CD4-positive, alpha-beta T cell treated with Interleukin-1 beta for 1 hour (primary cell): ENCODE data around the gene MEA1.
A peak's percentile ranks its signal among the peaks of the same experiment; 100 is the strongest.
"Not testable (repeated sequence)": the region's sequence is repeated elsewhere in the genome, so short reads cannot be mapped to it uniquely, and the experiment has no call there.

ENCODE experiments used
- DNase-seq, 2 donors: peaks; one replicate each; pipeline ENCODE4 v3.0.0-alpha.2; 2020 to 2022

MEA1 gene

DNA sequence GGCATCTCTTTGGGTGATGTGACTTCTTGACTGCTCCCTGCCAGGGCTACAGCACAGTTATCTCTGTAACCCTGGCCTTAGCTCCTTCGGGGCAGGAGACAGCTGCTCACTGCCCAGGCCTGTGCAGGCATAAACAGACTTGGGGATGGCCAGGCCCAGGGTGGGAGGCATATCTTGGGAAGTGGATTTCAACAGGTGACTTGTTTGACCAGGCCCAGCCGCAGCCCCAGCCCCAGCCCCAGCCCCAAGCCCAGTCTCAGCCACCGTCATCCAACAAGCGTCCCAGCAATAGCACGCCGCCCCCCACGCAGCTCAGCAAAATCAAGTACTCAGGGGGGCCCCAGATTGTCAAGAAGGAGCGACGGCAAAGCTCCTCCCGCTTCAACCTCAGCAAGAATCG lies 7.5 kb downstream of the MEA1 start:
- DNase-seq: no peak

DNA sequence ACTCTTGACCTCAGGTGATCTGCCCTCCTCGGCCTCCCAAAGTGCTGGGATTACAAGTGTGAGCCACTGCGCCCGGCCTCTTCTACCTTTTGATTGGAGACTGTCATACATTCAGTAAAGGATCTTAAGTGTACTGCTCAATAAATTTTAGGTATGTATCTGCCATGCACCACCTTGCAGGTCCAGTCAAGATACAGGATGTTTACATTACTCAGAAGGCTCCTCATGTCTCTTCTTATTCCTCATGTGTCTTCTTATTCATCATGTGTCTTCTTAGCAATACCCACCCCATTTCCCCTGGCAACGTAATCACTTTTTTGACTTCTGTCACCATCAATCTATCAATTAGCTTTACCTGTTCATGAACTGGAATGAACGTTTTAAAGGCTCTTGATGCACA lies 7.9 kb downstream of the MEA1 start:
- DNase-seq: no peak

DNA sequence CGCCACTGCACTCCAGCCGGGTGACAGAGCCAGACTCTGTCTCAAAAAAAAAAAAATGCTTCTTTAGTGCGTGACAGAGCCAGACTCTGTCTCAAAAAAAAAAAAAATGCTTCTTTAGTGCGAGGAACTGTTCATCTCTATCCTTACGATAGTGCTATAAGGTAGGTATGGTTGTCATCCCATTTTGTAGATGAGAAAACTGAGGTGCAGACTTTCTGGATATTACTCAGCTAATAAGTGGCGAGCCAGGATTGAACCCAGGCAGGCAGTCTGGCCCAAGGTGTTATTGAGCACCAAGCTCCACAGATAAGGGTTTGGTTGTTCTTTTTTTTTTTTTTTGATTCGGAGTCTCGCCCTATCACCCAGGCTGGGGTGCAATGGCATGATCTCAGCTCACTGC lies 11.9 kb downstream of the MEA1 start:
- no peak for DNase-seq

DNA sequence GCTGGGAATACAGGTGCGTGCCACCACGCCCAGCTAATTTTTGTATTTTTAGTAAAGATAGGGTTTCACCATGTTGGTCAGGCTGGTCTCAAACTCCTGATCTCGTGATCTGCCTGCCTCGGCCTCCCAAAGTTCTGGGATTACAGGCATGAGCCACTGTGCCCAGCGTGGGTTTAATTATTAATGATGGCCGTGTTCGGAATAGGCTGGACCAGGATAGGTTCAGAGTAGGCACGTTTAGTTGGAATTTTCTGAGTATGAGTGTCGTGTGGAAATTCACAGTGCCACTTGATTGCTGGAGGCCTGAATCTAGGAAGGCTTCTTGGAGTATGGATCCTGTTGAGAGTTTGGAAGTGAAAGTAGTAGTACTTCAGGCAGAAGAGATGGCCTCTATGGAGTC lies 15.5 kb downstream of the MEA1 start:
- DNase-seq: not testable (repeated sequence)

DNA sequence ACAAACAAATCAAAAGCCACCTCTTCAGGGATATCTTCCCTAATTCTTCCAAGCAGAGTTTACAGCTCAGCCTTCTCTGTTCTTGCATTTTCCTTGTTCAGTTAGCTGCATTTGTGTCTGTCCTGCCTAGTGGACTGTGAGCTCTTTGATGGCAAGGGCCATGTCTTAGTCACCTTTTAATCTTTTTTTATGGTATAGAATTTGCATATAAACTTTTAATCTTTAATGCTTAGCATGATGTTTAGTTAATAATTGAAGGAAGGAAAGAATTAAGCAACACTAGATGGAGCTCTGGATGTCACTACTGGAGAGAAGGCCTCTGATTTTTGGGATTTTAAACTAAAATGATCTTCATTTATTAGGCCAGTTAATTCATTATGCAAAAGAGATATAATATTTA lies 17.2 kb downstream of the MEA1 start:
- no peak for DNase-seq

DNA sequence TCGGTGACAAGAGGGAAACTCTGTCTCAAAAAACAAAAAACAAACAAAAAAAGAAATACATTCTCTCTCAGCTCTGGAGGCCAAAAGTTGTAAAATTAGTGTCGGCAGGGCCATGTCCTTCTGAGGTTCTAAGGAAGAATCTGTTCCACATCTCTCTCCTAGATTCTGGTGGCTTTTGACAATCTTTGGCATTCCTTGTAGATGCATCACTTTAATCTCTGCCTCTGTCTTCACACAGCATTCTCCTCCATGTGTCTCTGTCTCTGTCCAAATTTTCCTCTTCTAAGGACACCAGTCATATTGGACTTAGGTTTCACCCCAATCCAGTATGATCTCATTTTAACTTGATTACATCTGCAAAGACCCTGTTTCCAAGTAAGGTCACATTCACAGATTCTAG lies 20.3 kb downstream of the MEA1 start:
- DNase-seq: no peak

DNA sequence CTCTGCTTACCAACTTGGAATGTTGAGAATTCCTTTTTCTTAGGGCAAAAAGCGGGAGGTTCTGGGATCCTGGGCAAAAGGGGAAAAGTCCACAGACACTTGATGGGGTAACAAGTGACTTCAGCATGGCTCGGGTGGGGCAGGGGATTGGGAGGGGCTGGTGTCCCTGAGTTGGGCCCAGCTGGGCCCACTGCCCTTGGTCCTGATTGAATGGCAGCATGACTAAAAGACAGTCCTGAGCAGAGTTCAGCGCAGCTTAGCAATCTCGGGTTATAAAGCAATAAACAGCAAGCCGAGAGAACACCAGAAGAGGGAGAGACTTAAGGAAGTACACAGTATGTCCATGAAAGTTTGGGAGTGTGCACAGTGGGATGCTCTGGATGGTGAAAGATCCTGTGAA lies 23.8 kb downstream of the MEA1 start:
- DNase-seq: no peak

DNA sequence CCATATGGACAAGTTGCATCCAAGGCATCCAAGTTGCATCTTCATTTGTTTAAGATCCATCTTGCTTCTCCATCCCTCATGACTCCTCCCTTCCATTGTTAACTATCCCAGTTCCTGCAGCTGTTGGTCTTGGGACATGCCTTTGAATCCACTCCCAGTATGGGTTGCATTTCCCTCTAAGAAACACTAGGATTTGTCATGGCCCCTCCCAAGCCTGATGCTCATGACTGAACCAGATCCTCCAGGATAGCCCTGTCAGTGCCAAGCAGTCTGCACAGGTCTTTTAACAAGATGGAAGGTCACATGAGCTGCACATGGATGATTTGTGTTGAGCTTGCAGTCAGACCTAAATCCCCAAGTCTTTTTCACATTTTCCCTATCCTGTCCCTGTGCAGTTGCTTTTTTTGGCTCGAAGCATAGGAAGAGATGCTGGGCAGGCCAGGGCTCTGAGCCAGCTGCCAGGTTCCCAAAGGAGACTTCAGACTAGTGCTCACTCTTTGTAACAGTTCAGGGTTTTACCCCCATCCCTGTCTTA lies 25.2 kb downstream of the MEA1 start:
- no peak for DNase-seq

DNA sequence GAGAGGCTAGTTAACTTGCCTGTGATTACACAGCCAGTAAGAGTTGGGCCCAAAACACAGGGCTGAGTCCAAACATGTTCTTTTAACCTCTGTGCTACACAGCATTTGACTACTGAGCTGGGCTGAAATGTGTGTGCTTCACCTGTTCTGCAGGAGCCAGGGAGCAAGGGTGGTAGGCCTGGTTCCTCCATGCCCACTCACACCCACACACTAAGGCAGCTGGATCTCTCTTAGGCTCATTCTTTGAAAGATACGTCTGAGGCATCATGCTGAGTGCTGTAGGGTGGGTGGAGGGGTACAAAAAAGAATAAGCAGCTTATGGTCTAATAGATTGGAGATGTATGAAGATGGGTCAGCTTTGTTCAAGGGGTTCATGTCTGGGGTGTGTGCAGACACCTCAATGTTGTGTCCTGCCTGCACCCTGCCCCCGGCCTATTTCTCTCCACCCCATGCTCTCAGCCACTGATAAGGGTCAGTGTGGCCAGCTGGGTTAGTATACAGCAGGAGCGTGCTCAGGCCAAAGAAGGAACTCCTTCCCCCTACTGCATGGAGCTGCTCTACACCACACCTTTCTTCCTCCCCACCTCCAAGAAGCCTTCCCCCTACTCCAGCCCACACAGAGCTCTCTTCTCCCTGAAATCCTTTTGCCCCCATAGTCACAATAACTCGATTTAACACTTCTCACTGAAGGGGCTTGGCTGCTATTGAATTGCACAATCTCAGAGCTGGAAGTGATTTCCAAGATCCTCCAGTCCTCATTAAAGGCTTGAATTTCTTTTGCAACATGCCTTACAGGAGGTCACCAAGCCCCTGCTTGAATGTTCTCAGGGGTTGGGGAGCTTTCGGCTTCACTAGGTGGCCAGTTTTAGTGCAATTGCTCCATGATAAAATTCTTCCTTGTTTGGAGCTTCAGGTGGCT lies 26.0 kb downstream of the MEA1 start:
- DNase-seq: no peak

DNA sequence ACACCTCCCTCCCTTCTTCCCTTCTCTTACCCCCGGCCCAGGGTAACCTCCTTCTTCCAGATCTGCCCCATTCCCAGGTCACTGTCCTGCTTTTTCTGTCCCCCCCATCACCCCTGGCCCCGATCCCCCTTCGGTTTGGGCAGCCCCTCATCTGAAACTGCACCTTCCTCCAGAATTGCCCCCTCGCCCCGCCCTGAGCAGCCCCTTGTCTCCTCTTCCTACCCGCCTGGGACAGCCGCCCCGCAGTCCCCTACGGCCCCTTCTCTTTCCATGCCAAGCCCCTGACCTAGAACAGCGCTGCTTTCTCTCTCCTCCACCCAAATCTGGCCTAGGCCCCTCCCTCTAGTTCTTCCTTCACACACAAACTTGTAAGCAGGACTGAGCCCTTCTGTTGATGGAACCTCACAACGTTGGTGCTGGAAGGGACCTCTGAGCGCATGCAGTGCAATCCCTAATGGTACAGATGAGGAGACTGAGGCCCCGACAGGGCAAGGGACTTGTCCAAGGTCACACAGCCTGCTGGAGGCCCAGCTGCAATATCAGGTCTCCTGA lies 28.7 kb downstream of the MEA1 start:
- DNase-seq: no peak

DNA sequence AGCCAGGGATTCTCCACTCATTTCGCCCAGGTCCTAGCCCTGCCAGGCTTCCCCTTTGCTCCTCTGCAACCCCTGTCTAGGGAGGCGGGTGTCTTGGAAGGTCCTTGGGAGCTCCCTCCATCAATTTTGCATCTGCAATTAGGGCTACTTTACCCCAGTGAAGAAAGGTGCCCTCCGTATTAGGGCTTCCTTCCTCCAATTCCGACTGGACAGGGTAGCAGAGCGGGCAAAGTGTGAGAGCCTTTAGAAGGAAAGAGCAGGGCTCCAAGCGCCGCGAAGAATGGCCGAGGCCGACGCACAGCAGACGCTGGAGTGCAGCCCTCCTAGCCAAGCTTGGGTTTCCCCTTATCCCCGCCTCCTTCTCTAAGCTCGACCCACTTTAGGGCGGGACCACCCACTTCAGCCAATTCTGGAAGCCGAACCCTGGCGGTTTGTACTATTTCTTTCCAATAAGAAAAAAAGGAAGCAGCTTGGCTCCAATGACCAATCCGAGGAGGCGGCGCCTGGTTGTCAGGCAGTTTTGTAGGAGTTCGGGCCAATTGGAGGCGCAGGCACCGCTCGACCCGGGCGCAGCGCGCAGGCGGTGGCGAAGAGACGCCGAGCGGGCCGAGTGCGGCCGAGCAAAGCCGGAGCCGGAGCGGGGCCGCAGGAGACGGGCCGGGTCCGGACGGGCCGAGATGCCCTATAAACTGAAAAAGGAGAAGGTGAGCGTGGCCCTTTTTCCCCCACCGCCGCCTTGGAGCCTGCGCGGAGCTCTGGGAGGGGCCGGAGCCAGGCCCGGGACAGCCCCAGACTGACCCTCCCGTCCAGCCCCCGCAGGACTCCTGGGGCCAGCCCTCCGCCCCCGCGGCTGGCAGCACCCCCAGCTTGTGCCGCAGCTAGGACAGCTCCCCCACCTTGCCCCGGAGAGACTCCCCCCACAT lies 29.5 kb downstream of the MEA1 start, which contains the start of gene PPP2R5D:
PPP2R5D (plus strand) TSS at position 570 of the 923 bp plus-strand sequence; CDS start at position 678, 108 bp downstream.
- DNase-seq: peak; percentile 98 to 99

DNA sequence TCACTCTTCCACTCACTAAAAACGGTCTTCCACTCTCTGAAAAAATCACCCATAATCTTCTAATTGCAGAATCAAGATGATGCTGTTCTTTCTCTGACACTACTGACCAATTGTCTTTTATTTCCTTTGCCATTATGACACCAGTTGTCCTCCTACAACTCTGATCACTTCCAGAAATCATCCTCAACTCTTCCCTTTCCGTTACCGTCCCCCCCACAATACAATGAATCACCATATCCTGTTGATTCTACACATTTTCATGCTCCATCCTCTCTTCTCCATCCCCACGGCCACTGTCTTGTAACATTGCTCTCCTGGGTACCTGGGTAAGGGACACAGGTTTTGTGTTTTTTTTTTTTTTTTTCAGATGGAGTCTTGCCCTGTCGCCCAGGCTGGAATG lies 31.9 kb downstream of the MEA1 start:
- no peak for DNase-seq

DNA sequence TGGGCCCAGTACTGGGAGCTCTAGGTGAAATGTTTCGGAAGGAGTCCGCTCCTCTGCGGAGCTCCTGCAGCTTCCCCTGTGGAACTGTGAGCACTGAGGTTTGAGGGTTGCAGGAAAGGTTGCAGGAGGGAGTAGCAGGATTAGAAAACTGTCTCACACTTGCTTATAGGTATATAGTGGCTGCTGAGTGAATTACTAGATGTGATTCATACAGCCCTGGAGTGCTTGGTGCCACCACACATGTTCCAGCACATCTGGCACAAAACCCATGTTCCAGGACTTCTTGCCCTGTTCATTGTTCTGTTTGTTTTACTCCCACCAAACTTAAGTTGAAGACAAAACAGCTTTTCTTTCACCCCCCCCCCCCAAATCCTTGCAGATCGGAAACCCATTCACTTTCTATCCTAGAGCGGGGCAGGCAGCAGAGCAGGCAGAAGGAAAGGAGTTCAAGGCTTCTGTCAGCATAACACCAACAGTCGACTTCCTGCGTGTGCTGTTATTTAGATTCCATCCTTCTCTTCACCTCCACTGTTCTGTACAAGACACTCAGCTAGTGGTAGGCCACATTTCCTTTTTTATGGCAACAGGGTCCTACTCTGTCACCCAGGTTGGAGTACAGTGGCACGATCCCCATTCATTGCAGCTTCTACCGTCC lies 34.1 kb downstream of the MEA1 start:
- no peak for DNase-seq

DNA sequence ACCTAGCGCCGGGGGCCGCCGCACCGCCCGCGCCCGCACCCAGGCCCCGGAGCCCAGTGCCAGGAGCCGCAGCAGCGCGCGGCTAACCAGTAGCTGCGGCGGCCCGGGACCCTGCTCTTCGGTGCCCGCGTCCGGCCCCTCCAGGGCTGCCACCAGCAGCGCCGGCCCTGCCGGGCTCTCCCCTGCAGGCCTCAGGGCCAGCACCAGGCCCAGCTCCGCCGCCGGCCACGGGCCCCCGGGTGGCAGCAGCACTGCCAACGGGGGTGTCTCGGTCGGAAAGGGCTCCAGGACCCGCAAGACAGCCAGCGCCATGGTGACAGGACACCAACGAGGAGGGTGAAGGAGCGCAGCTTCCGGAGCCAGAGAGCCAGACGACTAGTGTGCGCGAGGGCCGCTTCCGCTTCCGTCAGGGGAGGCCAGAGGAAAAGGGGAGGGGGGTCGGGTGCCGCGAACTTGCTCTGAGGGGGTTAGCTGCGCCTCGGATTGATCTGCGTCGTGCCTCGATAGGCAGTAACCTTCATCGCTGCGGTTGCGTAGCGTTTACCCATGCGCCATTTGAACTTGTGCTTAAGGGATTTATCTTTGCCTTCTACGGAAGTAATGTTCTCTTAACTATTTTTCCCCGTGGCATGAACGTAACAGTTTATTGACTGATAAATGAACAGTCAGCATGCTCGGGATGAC lies 34.8 kb downstream of the MEA1 start, which contains the start of gene PEX6:
PEX6 (minus strand) TSS at position 343 of the 684 bp plus-strand sequence; CDS start at position 312, 31 bp downstream.
- peak; percentile 93 to 95 for DNase-seq

DNA sequence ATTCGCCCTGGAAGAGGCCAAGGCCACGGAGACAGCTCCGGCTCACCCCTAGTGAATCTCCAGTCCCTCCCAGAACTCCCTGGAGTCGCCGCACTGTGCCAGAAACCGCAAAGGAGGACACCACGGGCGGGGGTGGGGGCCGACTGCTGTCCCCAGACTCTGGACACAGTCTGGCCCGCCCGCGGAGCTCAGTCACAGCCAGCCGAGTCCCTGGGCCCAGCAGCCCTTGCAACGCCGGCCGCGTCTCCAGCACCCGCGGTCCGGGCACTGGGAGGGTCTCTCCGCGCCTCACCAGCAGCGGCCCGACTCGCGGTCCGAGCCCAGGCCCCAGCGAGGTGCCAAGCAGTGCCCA lies 35.3 kb downstream of the MEA1 start:
- DNase-seq: no peak

DNA sequence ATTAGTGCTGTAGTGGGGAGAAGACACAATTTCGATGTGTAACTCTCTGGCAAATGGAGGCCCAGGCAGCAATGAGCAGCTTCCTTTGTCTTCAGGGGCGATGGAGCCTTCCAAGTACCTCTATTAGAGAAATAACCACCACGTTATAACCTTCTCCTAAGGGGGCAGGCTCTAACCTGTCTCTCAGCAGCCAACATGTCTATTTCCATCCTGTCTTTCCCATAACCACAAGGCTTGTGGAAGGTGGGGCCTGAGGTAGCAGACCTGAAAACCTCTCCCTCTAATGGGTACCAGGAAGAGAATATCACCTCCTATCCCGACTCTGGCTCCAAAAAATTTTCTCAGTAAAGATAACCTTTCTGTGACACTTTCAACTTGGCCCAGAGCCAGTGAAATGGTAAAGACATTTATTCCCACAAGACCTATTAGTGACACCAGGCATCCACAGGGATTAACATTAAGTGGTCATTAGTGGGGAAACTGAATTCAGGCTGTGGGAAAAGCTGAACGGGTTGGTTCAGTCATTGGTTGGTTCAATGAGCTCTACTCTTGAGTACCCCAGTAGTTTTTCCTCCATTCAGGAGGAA lies 38.7 kb downstream of the MEA1 start:
- DNase-seq: no peak

DNA sequence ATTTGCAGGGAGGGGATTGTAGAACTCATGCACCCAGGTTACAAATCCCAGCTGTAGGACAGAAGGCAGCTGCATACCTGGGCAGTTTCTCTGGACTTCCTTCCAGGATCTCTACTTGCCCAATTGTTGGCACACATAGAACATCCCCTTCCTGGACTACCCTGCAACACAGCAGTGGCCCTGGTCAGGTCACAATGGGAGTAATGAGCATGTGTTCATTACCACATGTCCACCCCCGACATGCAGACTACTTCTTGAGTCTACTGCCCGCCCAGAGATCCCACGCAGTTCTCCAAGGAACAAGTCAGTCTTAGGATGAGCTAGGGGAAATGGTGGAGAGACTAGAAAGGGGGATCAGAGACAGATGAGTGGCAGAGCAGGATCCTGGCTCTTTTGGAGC lies 39.8 kb downstream of the MEA1 start:
- no peak for DNase-seq

DNA sequence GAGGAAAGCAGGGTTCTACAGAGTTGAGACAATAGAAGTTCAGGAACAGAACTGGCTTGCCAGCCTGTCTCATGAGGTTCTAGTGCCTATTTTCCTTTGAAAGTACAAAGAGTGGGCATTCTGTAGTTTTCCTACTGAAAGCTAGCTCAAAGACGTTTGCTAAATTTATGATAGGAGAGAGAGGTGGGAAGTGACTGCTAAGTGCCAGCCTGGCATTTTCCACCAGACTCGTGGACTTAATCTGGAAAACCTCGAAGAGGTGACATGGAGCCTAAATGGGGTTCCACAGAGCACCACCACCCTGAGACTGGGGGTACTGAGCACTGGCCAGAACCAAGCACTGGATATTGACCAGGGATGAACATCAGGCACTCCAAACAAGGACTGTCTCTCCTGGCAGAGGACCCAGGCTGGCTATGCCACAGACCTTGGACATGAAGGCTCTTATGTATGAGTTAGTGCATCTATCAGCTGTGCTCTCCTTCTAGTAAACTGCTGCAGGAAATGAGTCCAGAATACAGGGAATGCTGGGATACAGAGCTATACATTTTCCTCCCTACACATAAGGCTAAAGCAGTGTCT lies 41.9 kb downstream of the MEA1 start:
- DNase-seq: no peak

DNA sequence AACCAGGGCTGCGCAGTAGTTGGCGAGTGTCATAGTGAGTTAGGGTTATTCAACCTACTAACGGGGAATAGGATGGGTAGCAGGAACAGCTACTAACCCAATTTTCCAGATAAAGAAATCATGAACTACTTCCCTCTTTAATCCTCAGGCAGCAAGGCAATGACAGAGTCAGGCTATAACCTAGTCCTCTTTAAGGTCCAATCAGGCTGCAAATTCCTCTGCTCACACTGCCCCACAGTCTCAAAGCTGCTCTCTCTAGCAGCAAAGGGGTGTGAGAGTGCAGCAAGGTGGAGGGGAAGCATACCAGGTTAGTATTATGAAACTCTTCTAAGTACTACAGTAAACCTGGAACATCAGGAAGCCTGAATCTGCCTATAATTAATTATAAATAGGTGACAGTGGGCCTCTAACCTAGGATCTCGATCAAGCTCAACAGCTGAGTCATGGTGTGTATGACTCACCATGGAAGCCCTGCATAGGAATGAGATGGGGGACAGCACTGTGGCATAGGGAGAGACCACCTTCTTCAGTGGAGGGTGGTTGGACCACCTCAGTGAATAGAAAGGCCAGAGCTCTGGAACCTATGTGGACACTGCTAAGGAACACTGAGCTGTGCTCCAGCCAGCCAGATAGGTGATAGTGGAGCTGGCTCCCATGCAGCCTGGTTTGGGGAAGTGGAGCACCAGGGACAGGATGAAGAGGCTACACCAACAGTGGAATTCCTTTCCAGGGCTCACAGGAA lies 42.7 kb downstream of the MEA1 start:
- no peak for DNase-seq

DNA sequence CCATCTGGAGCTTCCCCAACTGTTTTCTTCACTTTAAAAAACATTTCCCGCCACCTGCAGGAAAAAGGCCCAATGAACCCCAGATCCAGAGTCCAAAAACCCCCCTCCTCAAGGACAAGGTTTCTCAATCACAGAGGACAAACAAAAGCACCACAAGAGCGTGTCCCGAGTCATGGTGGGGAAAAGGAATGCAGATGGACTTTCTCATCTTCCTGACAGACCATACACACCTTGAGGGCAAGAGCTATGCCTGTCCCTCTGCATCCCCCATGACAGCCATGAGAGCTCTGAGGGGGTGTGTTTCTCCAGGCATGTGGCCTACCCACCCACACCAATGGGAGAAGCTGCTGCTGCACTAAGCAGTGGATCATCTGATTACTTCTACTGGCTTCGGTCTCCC lies 43.8 kb downstream of the MEA1 start:
- no peak for DNase-seq
